DMS53 treated with DMSO at 0.1 percent for 48 hours (cell line): ENCODE results near the gene CLCA4.

Experiments used
- DNase-seq: peaks from one replicate; lab custom pipeline; 2025; ENCODE audit not compliant: unreplicated experiment; lab: John Stamatoyannopoulos, UW

The CLCA4 gene, protein sequence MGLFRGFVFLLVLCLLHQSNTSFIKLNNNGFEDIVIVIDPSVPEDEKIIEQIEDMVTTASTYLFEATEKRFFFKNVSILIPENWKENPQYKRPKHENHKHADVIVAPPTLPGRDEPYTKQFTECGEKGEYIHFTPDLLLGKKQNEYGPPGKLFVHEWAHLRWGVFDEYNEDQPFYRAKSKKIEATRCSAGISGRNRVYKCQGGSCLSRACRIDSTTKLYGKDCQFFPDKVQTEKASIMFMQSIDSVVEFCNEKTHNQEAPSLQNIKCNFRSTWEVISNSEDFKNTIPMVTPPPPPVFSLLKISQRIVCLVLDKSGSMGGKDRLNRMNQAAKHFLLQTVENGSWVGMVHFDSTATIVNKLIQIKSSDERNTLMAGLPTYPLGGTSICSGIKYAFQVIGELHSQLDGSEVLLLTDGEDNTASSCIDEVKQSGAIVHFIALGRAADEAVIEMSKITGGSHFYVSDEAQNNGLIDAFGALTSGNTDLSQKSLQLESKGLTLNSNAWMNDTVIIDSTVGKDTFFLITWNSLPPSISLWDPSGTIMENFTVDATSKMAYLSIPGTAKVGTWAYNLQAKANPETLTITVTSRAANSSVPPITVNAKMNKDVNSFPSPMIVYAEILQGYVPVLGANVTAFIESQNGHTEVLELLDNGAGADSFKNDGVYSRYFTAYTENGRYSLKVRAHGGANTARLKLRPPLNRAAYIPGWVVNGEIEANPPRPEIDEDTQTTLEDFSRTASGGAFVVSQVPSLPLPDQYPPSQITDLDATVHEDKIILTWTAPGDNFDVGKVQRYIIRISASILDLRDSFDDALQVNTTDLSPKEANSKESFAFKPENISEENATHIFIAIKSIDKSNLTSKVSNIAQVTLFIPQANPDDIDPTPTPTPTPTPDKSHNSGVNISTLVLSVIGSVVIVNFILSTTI

GRCh38 chr1:86546787-86547221, at the start of gene CLCA4:
TSS of gene CLCA4 (plus strand) at chr1:86547078. CDS start at chr1:86547120, 42 bp downstream.
- DNase-seq, result no peak

- no peak for DNase-seq
Measured at GRCh38 chr1:86498281-86498680, 48.6 kb upstream of the CLCA4 start.

DNA sequence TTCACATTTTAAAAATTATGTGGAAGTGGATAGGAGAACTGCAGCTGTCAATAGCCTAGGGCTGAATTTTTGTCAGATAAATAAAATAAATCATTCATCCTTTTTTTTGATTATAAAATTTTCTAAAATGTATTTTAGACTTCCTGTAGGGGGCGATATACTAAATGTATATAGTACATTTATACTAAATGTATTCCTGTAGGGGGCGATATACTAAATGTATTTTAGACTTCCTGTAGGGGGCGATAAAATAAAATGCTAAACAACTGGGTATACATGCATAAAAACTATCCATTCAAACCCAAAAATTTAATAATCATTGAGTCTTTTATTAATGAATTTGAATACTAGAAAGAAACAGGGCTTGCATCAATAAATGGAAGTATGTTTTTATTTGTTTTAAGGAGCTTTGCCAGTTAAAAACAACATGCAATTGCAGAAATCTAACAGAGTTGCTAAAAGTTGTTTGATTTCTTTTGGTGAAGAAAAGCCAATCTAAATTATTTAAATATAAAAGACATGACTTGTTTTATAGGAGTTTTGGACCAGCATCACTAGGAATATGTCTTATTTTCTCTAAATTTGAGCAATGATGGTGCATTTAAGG, 46.8 kb upstream of the CLCA4 start:
- peak; percentile 74 for DNase-seq

DNA sequence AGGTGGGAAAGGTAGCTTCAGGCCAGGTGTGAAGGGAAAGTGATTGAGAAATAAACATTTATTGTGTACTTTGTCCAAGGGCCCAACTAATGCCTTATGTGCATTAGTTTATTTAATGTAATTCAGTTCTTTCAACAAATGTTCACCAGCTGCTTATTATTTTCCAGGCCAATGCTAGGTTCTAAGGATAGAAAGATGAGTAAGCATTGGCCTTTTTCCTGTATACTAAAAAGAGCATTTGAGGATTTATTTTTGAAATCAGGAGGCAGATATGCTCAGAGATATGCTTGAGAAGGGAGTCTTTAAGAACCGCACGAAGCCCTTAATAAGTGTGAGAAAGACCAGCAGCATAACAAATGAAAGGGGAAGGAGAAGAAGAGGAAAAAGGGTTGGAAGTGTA, 46.2 kb upstream of the CLCA4 start:
- no peak for DNase-seq

- peak; percentile 78 for DNase-seq
Measured at GRCh38 chr1:86502125-86502646, 44.7 kb upstream of the CLCA4 start.

GRCh38 chr1:86502721-86503405, 44.0 kb upstream of the CLCA4 start:
- DNase-seq, result peak; percentile 93

- DNase-seq, result peak; percentile 81
Measured at GRCh38 chr1:86503406-86504136, 43.3 kb upstream of the CLCA4 start.

GRCh38 chr1:86504137-86504479, 42.8 kb upstream of the CLCA4 start:
- no peak for DNase-seq

- DNase-seq, result peak; percentile 14
Measured at GRCh38 chr1:86504895-86505563, 41.8 kb upstream of the CLCA4 start.

GRCh38 chr1:86505564-86505902, 41.3 kb upstream of the CLCA4 start:
- no peak for DNase-seq

- peak; percentile 32 for DNase-seq
Measured at GRCh38 chr1:86507935-86508582, 38.8 kb upstream of the CLCA4 start.

DNA sequence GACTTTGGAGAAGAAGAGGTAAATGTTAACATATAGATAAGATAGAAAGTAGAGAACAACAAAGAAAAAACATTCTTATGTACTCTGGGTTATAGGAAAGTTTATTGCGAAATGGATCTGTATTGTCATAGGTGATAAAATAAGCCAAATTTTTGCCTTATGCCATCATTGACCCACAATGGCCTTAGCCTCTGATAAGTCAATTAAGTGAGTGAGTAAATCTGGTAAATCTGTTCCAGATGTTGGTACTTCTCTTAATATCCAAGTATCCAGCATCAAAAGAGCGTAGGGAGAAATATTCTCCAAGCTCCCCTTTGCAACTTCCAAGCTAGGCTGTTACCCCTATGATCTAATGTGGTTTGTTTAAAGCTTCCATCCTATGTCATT, 38.3 kb upstream of the CLCA4 start:
- no peak for DNase-seq

DNA sequence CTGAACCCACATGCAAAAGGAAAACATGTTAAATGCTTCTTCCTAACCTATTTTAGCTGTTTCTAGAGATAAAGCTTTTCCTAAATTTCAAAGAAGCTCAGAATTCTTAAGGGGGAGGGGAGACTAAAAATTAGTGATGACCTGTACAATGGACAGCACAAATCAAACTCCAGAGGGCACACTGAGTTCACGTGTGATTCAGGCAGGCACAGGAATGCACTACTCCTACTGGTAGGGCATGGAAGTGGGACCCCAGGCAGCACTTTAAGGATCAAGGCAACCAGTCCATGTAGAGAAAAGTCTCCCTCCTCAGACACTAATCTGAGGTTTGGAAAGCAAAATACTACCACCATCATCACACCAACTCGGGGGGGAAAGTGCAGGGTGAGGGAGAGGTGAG, 31.3 kb upstream of the CLCA4 start:
- DNase-seq, result peak; percentile 29

DNA sequence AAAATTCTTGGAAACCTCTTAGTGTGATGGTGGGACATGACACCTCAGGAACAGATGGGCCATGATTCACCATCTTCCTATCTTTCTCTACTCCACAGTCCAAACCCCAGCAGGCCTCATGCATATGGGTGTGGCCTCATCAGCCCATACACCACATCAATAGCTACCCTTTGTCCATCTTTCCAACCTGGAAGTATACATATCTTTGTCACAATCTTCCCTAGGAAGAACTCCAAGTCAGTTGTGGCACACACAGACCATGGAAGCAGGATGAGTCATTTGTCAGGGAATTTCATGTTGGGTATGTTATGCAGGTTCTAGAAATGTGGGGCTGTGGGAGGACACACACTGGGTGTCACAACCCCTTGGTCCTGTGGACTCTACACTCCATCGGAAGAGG, 30.5 kb upstream of the CLCA4 start:
- no peak for DNase-seq

DNA sequence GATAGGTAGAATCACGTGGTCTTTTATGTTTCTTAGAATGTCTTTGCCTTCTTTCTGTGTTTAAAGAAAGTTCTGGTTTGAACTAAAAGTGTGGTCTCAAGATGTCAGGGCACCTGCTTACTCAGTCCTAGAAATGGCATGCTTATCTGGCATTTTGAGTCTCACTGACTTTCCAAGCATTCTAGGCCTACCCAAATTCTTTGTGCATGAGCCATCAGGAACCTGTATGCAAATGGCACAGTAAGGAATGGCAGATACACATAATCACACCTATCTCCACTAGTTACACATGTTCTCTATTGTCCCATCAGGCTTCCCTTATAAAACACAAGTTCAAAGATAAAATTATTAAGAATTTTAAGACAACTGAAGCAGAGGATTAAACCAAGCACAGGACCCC, 29.5 kb upstream of the CLCA4 start:
- peak; percentile 62 for DNase-seq

DNA sequence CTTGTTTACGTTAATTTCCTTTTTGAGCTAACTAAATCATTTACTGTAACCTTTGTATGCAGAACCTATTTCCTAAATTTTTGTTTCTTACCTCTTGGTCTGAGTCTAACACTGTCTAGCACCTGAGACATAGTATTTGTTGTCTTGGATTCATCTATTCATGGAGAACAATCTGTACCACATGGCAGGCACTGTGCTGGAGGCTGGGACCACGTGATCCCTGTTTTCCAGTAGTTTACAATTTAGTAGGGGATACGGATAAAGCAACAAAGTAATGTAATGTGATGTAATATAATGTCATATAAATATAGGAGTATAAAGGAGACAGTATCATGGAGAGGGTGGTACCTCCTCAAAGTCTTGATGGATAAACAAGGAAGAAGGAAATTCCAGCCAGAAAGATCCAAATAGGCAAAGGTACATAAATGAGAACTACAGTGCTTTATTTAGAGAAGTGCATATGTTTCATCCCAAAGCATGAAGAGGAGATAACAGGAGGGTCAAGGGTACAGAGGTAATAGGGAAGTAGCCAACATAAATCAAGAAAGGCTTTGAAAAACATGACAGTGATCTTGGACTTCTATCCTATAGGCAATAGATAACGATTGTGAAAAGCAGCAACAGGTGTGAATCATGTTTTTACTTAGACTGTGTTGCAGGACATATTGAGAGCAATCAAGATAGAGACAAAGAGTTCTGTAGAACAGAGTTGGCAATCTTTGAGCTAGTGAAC, 25.9 kb upstream of the CLCA4 start:
- DNase-seq, result no peak

- DNase-seq, result no peak
Measured at GRCh38 chr1:86521522-86521891, 25.4 kb upstream of the CLCA4 start.

DNA sequence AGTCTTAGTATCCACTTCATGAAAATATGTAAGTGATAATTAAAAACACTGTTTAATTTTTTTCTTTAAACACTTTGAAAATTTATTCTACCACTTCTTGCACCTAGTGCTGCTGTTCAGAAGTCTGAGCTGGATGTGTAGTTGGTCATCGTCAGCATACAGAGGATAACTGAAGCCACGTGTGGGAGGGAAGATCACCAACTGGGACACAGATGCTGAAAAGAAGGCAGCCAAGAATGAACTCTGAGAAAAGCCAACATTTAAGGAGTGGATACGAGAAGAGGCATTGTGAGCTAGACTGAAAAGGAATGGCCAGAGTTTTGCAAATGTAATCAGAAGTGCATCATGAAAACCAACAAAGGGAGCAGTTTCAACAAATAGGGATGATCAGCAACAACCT, 24.6 kb upstream of the CLCA4 start:
- no peak for DNase-seq
